ENCODE results near the gene ARHGAP44.

ARHGAP44 gene

GRCh38 chr17:12789481-12790248 is at the start of gene ARHGAP44:
ARHGAP44 (plus strand) TSS chr17:12789498; CDS start chr17:12789839, 341 bp downstream.
- TF ChIP-seq CTCF (conservative IDR thresholded peaks at IDR 0.05): 0 out of 2 replicates have a peak, but pooled peaks have one; percentile 6

GRCh38 chr17:12739500-12739899 is 49.8 kb upstream of the ARHGAP44 start:
- no peak for TF ChIP-seq CTCF (conservative IDR thresholded peaks at IDR 0.05)
- H3K27ac ChIP-seq: no peak overlapping the region

More at GRCh38 chr17:12789481-12790248, at the start of gene ARHGAP44:
- H3K27ac ChIP-seq: peak within 1 kb of the TSS; percentile 67

DNA sequence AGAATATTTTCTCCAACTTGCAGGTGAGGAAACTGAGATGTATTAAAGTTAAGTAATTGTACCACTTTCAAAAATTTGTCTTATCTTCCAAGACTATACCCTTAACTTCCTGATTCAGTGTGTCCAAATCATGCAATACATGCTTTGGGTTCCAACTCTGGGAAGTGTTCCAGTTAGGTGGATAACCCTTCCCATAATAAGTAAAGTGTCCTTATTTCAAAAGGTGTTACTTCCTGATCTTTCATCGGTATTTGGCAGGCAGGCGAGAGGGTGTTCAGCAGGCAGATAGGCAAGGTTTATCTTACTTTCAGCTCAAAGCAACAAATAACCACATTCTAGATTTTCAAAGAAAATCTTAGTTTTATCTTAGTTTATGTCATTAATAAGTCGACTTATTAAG is 46.3 kb upstream of the ARHGAP44 start:
- H3K27ac ChIP-seq: no peak overlapping the region

DNA sequence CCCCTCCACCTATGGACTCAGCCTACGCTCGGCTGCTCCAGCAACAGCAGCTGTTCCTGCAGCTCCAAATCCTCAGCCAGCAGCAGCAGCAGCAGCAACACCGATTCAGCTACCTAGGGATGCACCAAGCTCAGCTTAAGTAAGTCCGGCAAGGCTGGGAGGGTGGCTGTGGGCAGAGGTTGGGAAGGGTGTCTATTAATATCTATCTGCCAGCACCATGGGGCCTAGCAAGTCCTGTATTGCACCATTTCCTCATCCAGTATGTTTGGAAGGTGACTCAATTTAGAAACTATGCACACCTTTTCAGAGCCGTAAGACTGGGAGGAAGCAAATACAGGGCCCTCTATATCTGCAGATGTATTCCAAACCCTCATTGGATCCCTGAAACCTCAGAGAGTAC is 45.0 kb upstream of the ARHGAP44 start:
- no peak for TF ChIP-seq CTCF (conservative IDR thresholded peaks at IDR 0.05)

More for the DNA sequence above, 46.3 kb upstream of the ARHGAP44 start:
- TF ChIP-seq CTCF (conservative IDR thresholded peaks at IDR 0.05): no peak

DNA sequence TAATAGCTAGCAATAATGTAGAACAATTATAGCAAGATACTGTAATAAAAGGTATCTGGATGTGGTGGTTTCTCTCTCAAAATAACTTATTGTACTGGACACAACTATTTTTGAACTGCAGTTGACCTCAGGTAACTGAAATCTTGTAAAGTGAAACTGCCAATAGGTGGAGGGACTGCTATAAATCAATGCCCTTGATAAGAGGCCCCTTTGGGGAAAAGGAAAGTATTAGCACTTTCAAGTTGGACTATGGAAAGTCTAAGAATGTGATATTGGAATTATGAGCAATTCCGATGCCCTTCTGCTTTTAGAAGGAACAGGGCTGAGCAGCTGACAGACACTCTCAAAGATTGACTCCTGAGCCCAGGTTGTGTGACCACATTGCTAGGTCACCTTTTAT is 44.5 kb upstream of the ARHGAP44 start:
- H3K27ac ChIP-seq: no peak overlapping the region
- TF ChIP-seq CTCF (conservative IDR thresholded peaks at IDR 0.05): no peak

More for the DNA sequence above, 45.0 kb upstream of the ARHGAP44 start:
- no peak overlapping the region for H3K27ac ChIP-seq

GRCh38 chr17:12745486-12745885 is 43.8 kb upstream of the ARHGAP44 start:
- no peak overlapping the region for H3K27ac ChIP-seq
- TF ChIP-seq CTCF (conservative IDR thresholded peaks at IDR 0.05): no peak

GRCh38 chr17:12756786-12757185 is 32.5 kb upstream of the ARHGAP44 start:
- H3K27ac ChIP-seq: no peak overlapping the region
- no peak for TF ChIP-seq CTCF (conservative IDR thresholded peaks at IDR 0.05)
